Common myeloid progenitor, CD34-positive (primary cell): ENCODE data around the gene SMG7.

Experiments used
- CTCF ChIA-PET: fragments of 350-600 bp; sonication (Branson Sonifier 250); formaldehyde crosslinking; loops from one replicate; lab custom pipeline; 2021; ENCODE audit warnings: antibody characterized with exemption; lab: Charles Lee
- POLR2A ChIA-PET: fragments of 350-600 bp; sonication (Branson Sonifier 250); formaldehyde crosslinking; loops from one replicate; lab custom pipeline; 2021; ENCODE audit warnings: antibody characterized with exemption; lab: Charles Lee
- DNase-seq, 3 donors: peaks; one replicate each; pipeline versions ENCODE4 v3.0.0 to v3.0.0-alpha.2; 2013
- H3K27ac ChIP-seq, 2 experiments: 1 replicate in 1 of 2; 2 replicates in 1 of 2; pipeline ENCODE4 v1.7.0; 2013; ENCODE audit warnings: inconsistent platforms in 2 of 2, low read length in 2 of 2, mild to moderate bottlenecking in 2 of 2, low read depth in 1 of 2, moderate library complexity in 1 of 2; ENCODE audit not compliant: severe bottlenecking in 2 of 2, insufficient read depth in 1 of 2, poor library complexity in 1 of 2
- H3K27me3 ChIP-seq, 5 experiments: replicated peaks in 2 of 5; 1 replicate in 3 of 5; 2 replicates in 2 of 5; pipeline versions ENCODE4 v1.6.1 to v1.7.0; 2013; ENCODE audit warnings: low read length in 4 of 5, mild to moderate bottlenecking in 2 of 5, moderate library complexity in 2 of 5, inconsistent platforms in 1 of 5; ENCODE audit not compliant: insufficient read depth in 5 of 5, control insufficient read depth in 4 of 5
- H3K36me3 ChIP-seq, 4 experiments: 1 replicate in 2 of 4; 2 replicates in 2 of 4; pipeline versions ENCODE4 v1.6.1 to v1.7.0; 2013; ENCODE audit warnings: low read length in 3 of 4, control low read depth in 1 of 4, mild to moderate bottlenecking in 1 of 4; ENCODE audit not compliant: control insufficient read depth in 4 of 4, insufficient read depth in 4 of 4
- H3K4me1 ChIP-seq, 4 experiments: 1 replicate in 3 of 4; 2 replicates in 1 of 4; pipeline versions ENCODE4 v1.6.1 to v1.7.1; 2013; ENCODE audit warnings: low read length in 3 of 4, mild to moderate bottlenecking in 3 of 4, control low read depth in 1 of 4, inconsistent platforms in 1 of 4, moderate library complexity in 1 of 4; ENCODE audit not compliant: control insufficient read depth in 4 of 4, insufficient read depth in 4 of 4; ENCODE audit errors: control extremely low read depth in 1 of 4
- H3K4me3 ChIP-seq, 7 experiments: 1 replicate in 4 of 7; 2 replicates in 3 of 7; pipeline versions ENCODE4 v1.5.1 to v1.7.0; 2013; ENCODE audit warnings: mild to moderate bottlenecking in 7 of 7, low read length in 6 of 7, moderate library complexity in 6 of 7, inconsistent platforms in 2 of 7, low read depth in 2 of 7, control low read depth in 1 of 7; ENCODE audit not compliant: insufficient read depth in 4 of 7, control insufficient read depth in 1 of 7; ENCODE audit errors: extremely low read depth in 1 of 7
- H3K9me3 ChIP-seq, 5 experiments: 1 replicate in 4 of 5; 2 replicates in 1 of 5; pipeline versions ENCODE4 v1.6.1 to v1.7.1; 2013; ENCODE audit warnings: low read length in 4 of 5, mild to moderate bottlenecking in 2 of 5, inconsistent platforms in 1 of 5, low read depth in 1 of 5, moderate library complexity in 1 of 5; ENCODE audit not compliant: control insufficient read depth in 4 of 5, insufficient read depth in 2 of 5; ENCODE audit errors: control extremely low read depth in 1 of 5
- WGBS: methylation state at CpG from one replicate; pipeline ENCODE4 v1.1.5; 2013; ENCODE audit not compliant: insufficient coverage; 5-methylcytosine and 5-hydroxymethylcytosine counted together

The SMG7 gene

GRCh38 chr1:183505454-183506089 lies 33.3 kb downstream of the SMG7 start:
- H3K4me1 ChIP-seq = peaks cover 5 to 25% (median 10%) of the 10 kb centered on the region in 4 experiments
- H3K4me3 ChIP-seq = no peak overlapping the region
- WGBS = 85% methylated on average over 3 of the region's 5 CpGs
- peaks cover 2 to 3% (median 2%) of the 10 kb centered on the region in 4 experiments for H3K36me3 ChIP-seq
- DNase-seq = peak in 2 of 3 donors; percentile 6 to 26
- ChIA-PET CTCF (interaction anchor here (1.0 kb wide), 1 partner anchor 20 kb away, joined by 3 read pairs; no protein-coding TSS in a partner anchor), POLR2A (interaction anchor here (0.6 kb wide), 1 partner anchor 881 kb away, joined by 3 read pairs; the partner anchor contains the start of gene C1orf21)
- no peak overlapping the region for H3K27ac ChIP-seq
- no peaks in the 10 kb centered on the region for H3K9me3 ChIP-seq
- no peaks in the 10 kb centered on the region for H3K27me3 ChIP-seq

DNA sequence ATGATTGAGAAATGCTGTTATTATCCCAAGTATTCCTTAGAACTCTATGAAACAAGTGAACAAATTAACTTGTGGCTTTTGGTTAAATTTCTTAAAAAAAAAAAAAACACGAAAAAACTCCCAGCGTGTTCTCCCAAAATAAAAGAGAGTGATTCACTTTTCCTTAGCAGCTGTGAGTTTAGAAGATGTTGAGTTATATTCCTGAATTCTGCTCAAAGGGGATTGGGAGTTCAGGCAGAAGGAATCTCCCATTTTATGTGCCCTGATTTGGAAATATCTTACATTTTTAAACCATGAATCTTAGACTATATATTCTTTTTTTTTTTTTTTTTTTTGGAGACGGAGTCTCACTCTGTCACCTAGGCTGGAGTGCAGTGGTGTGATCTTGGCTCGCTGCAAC lies 34.3 kb downstream of the SMG7 start:
- no peaks in the 10 kb centered on the region for H3K27me3 ChIP-seq
- H3K36me3 ChIP-seq = peaks cover under 1 to 2% (median 2%) of the 10 kb centered on the region in 4 experiments
- peaks cover 5 to 25% (median 10%) of the 10 kb centered on the region in 4 experiments for H3K4me1 ChIP-seq
- no peak overlapping the region for H3K27ac ChIP-seq
- POLR2A ChIA-PET = no interaction called here
- H3K9me3 ChIP-seq = no peaks in the 10 kb centered on the region
- CTCF ChIA-PET = interaction anchor here (0.6 to 1.5 kb wide), 3 partner anchors 14 to 22 kb away, joined by 3 to 6 read pairs (median 3); no protein-coding TSS in a partner anchor
- no peak overlapping the region for H3K4me3 ChIP-seq
- DNase-seq = no peak
- 100% methylated on average over 2 of the region's 4 CpGs for WGBS

- peak overlapping the region in 1 of 7 experiments; percentile 42 for H3K4me3 ChIP-seq
- H3K9me3 ChIP-seq = no peaks in the 10 kb centered on the region
- no peaks in the 10 kb centered on the region for H3K27me3 ChIP-seq
- no peak for DNase-seq
- ChIA-PET POLR2A (no interaction called here), CTCF (interaction anchor here (0.9 to 1.7 kb wide), 5 partner anchors 9 to 114 kb away, joined by 3 to 4 read pairs (median 3); partner anchors contain the start of gene SMG7)
- peaks cover 5 to 22% (median 10%) of the 10 kb centered on the region in 4 experiments for H3K4me1 ChIP-seq
- 20% methylated on average over 1 of the region's 1 CpG for WGBS
- H3K36me3 ChIP-seq = peaks cover 0 to 2% (median under 1%) of the 10 kb centered on the region in 4 experiments
- peak overlapping the region in 1 of 2 experiments; percentile 49 for H3K27ac ChIP-seq
These were observed 36.4 kb downstream of the SMG7 start for GRCh38 chr1:183508694-183509093.

GRCh38 chr1:183512450-183512849 lies 40.2 kb downstream of the SMG7 start:
- Histone ChIP-seq H3K36me3 (peaks cover 3 to 9% (median 6%) of the 10 kb centered on the region in 4 experiments), H3K4me3 (no peak overlapping the region), H3K27ac (no peak overlapping the region), H3K27me3 (no peaks in the 10 kb centered on the region), H3K9me3 (no peaks in the 10 kb centered on the region), H3K4me1 (peaks cover 0 to 5% (median 0%) of the 10 kb centered on the region in 4 experiments)
- ChIA-PET CTCF (interaction anchor here (1.3 kb wide), 1 partner anchor 27 kb away, joined by 3 read pairs; no protein-coding TSS in a partner anchor), POLR2A (no interaction called here)
- no peak for DNase-seq
- no CpG with 5 or more reads among the region's 2 CpGs for WGBS

- Histone ChIP-seq H3K4me1 (no peaks in the 10 kb centered on the region), H3K4me3 (no peak overlapping the region), H3K27ac (no peak overlapping the region), H3K27me3 (no peaks in the 10 kb centered on the region), H3K36me3 (peaks cover 5 to 22% (median 18%) of the 10 kb centered on the region in 4 experiments), H3K9me3 (no peaks in the 10 kb centered on the region)
- no peak for DNase-seq
- WGBS = no CpG with 5 or more reads among the region's 1 CpG
- ChIA-PET POLR2A (no interaction called here), CTCF (no interaction called here)
These were observed 41.9 kb downstream of the SMG7 start for GRCh38 chr1:183514235-183514634.

GRCh38 chr1:183515002-183515689 lies 42.8 kb downstream of the SMG7 start:
- no peaks in the 10 kb centered on the region for H3K27me3 ChIP-seq
- 100% methylated on average over 1 of the region's 2 CpGs for WGBS
- no peaks in the 10 kb centered on the region for H3K4me1 ChIP-seq
- H3K9me3 ChIP-seq = no peaks in the 10 kb centered on the region
- DNase-seq = no peak
- POLR2A ChIA-PET = no interaction called here
- CTCF ChIA-PET = interaction anchor here (0.8 kb wide), 1 partner anchor 41 kb away, joined by 3 read pairs; no protein-coding TSS in a partner anchor
- H3K27ac ChIP-seq = no peak overlapping the region
- peaks cover 5 to 22% (median 18%) of the 10 kb centered on the region in 4 experiments for H3K36me3 ChIP-seq
- no peak overlapping the region for H3K4me3 ChIP-seq
